RPMI8226 (cell line): ENCODE measurements around the gene ZNF483.
"Not testable (repeated sequence)": the region's sequence is repeated elsewhere in the genome, so short reads cannot be mapped to it uniquely, and the experiment has no call there.

Source experiments
- DNase-seq: peaks from one replicate; pipeline ENCODE4 v3.0.0-alpha.2; 2015

The ZNF483 gene

GRCh38 chr9:111548623-111549022, 23.6 kb downstream of the ZNF483 start:
- DNase-seq, result no peak

GRCh38 chr9:111555425-111555824, 30.4 kb downstream of the ZNF483 start:
- DNase-seq, result not testable (repeated sequence)

- DNase-seq, result no peak
Measured at GRCh38 chr9:111559000-111559610, 34.1 kb downstream of the ZNF483 start.

- no peak for DNase-seq
Measured at GRCh38 chr9:111561165-111561719, 36.3 kb downstream of the ZNF483 start.

DNA sequence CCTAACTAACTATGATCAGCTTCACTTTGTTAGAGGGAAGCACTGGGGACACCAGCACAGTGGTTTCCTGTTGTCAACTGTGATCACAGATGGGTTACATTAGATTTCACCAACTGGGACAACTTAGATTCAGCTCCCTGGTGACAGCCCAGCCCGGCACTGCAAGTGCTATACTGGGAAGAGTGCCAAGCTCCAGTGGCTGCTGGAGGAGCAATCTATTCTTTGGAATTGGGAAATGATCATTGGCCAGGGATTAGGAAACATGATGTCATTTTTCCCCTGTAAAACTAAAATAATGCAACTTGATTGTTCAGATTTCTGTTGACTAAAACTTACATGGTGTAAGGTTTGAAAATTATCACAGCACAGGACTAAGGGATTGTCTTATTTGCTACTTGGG, 41.3 kb downstream of the ZNF483 start:
- no peak for DNase-seq

GRCh38 chr9:111568127-111568526, 43.1 kb downstream of the ZNF483 start:
- DNase-seq, result not testable (repeated sequence)

- DNase-seq, result no peak
Measured at GRCh38 chr9:111572950-111573604, 48.1 kb downstream of the ZNF483 start.

GRCh38 chr9:111582888-111583287, 57.9 kb downstream of the ZNF483 start:
- DNase-seq, result no peak

DNA sequence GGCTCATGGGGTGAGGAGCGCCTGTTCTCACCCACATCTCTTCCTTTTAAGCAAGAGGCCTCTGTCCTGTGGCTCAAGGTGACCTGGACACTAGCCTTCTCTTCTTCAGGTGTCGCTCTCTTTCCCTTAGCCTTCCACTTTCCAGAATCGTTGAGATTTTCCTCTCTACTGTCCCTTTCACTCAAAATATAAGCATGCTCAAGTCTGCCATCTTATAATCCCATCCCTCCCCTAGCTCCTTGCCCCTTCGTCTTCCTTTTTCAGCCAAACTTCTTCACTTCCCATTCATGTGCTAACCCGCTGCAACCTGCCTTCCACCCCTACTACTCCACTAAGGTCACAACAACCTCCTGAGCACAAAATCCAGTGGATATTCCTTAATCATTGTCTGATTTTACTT, 61.4 kb downstream of the ZNF483 start:
- no peak for DNase-seq

GRCh38 chr9:111588846-111589245, 63.9 kb downstream of the ZNF483 start:
- no peak for DNase-seq

DNA sequence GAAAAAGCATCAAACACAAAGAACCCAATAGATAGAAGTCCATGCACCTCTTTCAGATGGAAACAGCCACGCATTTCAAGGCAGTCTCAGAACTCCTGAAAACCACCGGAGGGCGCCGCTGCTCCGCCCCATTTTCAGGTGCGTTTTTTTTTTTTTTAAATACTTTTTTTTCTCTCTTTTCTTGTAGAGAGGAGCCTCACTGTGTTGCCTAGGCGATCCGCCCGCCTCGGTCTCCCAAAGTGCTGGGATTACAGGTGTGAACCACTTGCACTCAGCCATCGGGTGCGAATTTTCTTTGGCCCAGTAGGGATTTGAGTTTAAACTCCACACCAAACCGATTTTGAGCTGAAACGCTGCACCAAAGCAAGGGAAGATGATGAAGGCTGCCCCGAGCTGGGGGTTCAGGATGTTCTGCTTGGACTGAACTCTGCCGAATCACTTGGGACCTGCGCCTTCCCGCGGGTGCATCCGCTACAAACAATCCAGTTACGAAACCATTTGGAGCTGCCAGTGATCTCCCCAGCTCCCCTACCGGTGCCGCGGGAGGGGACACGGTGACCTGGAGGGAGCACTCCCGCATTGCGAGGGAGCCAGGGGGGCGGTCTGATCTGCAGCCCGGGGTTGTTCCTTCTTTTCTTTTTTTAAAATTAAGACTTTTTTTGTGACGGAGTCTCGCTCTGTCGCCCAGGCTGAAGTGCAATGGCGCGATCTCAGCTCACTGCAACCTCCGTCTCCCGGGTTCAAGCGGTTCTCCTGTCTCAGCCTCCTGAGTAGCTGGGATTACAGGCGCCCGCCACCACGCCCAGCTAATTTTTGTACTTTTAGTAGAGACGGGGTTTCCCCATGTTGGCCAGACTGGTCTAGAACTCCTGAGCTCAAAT, 73.1 kb downstream of the ZNF483 start:
- peak; percentile 65 for DNase-seq

DNA sequence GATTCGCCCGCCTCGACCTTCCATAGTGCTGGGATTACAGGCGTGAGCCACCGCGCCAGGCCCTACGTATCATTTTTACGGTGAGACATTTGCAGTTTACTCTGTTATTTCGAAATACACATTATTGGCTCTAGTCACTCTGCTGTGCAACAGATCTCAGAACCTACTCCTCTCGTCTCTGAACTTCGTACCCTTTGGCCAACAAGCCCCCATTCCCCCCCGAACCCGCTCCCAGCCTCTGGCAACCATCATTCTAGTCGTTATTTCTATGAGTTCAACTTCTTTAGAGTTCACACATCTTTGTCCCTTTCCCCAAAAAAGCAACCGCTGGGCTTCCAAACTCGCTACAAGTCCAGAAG, 73.7 kb downstream of the ZNF483 start:
- no peak for DNase-seq

GRCh38 chr9:111599092-111599954, 74.3 kb downstream of the ZNF483 start, which contains the start of gene PTGR1:
Gene PTGR1, minus strand, starts transcription at chr9:111599647. Its CDS starts 2,225 bp downstream, at chr9:111597422.
- no peak for DNase-seq

DNA sequence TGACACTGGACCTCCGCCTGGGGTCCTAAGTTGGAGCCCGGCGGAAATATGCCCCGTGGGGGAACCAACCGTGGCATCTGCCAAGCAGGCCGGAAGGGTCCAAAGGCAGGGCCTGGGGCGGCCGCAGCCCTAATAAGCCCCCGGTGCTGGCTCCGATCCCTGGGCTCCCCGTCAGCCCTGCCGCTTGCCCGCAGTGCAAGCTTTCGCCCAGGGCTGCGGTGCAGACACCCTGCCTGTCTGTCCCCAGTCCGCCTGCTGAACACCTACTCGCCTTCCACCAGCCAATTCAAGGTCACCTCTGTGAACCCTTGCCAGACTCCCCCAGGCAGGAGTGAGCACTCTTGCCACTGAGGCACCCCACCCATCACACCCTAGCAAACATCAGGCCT, 75.0 kb downstream of the ZNF483 start:
- DNase-seq, result no peak

- DNase-seq, result no peak
Measured at GRCh38 chr9:111601237-111602018, 76.4 kb downstream of the ZNF483 start.

GRCh38 chr9:111603041-111603440, 78.1 kb downstream of the ZNF483 start:
- no peak for DNase-seq

DNA sequence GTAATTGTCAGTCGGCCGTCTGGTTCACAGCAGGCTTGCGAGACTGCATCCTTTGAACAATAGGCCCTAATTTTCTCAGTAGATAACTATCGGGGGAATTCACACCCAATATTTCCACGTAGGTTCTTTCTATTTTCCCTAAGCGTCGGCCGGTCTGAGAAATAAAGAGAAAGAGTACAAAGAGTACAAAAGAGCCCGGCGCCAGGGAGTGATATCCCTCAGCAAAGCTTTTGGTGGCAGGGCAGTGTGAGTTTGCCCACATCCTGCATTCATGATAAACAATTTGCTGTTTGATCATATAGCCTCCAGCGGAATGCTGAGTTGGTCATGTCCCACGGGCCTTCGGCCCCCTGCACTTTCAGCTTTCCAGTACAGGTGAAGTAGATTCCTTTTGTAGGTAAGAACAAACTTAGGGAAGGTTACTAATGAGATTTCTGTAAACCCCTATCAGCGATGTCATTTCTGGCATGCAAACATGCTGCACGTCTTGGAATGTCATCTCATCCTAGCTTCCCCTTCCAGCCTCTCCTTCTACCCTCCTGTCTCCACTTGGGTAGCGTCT, 79.2 kb downstream of the ZNF483 start:
- no peak for DNase-seq

DNA sequence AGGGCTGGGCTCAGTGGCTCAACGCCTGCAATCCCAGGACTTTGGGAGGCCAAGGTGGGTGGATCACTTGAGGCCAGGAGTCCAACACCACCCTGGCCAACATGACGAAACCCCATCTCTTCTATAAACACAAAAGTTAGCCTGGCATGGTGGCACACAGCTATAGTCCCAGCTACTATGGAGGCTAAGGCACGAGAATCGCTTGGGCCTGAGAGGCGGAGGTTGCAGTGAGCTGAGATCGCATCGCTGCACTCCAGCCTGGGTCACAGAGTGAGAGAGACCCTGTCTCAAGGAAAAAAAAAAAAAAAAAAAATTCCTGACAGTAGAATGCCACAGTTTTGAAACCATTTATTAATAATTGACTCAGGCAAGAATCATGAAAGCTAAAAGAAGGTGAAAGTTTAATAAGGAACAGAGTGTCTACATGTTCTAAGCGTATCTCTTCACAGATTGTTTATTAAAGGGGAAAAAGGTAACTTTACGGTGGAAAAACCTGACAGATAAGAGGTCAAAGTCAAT, 80.1 kb downstream of the ZNF483 start:
- no peak for DNase-seq

- DNase-seq, result no peak
Measured at GRCh38 chr9:111610149-111610548, 85.2 kb downstream of the ZNF483 start.

GRCh38 chr9:111610845-111611244, 85.9 kb downstream of the ZNF483 start:
- no peak for DNase-seq

DNA sequence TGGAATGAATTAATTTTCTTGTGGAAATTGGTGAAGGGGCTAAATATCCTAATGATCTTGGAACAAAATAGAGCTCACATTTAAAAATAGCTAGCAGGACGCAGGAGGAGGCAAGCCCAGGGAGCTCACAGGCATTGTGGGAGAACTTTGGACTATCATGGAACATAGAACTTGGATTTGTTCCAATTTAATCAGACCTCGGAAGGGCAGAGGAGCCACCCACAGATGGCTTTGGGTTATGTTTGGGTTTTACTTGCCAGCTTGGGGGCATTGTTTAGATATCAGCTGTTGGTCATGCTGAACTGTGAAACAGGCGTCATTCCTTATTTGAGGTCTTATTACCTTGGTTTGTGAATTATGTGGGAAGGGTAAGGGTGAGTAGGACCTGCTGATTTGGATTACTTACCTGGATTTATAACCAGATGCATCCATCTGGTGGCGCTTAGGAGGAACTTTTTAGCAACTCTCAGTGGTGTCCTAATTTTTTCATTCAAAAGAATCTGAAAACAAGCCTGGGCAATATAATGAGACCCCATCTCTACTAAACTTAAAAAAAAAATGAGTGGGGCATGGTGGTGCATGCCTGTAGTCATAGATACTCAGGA, 88.6 kb downstream of the ZNF483 start:
- DNase-seq, result no peak
